K562 (cell line): Measurements from ENCODE around the gene SPAG9. TPM values are rescaled to one million over a fixed set of nuclear protein-coding genes. Genes with fewer than 3 reads are reported as not detected.

Source experiments
- ATAC-seq: fragments of 200-7000 bp; cut with Tn5 transposase; 3 replicates; pipeline ENCODE4 v1.9.1; 2020; ENCODE audit warnings: moderate library complexity
- BruUV-seq: library from RNA; stranded (reverse); fragments of 400-500 nt; replicated peaks from 2 replicates; lab custom pipeline; 2021; lab: Mats Ljungman, UMichigan
- CTCF ChIA-PET: fragments of 300-600 bp; formaldehyde crosslinking; extraction: SDS; loops from one replicate; lab custom pipeline; 2021; ENCODE audit warnings: low intra/inter-chr PET ratio; lab: Yijun Ruan, JAX
- POLR2A ChIA-PET: fragments of 300-600, 350-650 bp; sonication (Branson Sonifier 250); formaldehyde crosslinking; extraction: SDS; loops from one replicate; lab custom pipeline; 2021; ENCODE audit warnings: antibody characterized with exemption, inconsistent platforms; lab: Yijun Ruan, JAX
- DNase-seq, 4 experiments: peaks; one replicate each; pipeline versions ENCODE4 v3.0.0 to v3.0.0-alpha.2; 2011 to 2018; ENCODE audit warnings: low spot score in 3 of 4, mixed read lengths in 3 of 4; ENCODE audit errors: extremely low read depth in 1 of 4
- FAIRE-seq: peaks from 2 replicates; lab custom pipeline; 2011; peaks lifted over from hg19 to GRCh38; lab: Jason Lieb, UNC
- H2AFZ ChIP-seq: 2 replicates; pipeline ENCODE4 v1.6.0; 2011; ENCODE audit warnings: low read depth, low read length, control low read depth, inconsistent platforms
- H3K27ac ChIP-seq: fragments of 200-600 bp; 3 replicates; pipeline ENCODE4 v1.8.0; 2011; ENCODE audit warnings: low read depth, mild to moderate bottlenecking, control low read depth, inconsistent platforms, low read length, moderate library complexity, mixed read lengths; ENCODE audit errors: extremely low read depth
- H3K27me3 ChIP-seq, 2 experiments: fragments of 300-600 bp in 1 of 2; 2 replicates in 1 of 2; 3 replicates in 1 of 2; pipeline versions ENCODE4 v1.6.0 to v1.8.0; 2011; ENCODE audit warnings: inconsistent platforms in 2 of 2, low read length in 2 of 2, mild to moderate bottlenecking in 1 of 2, mixed read lengths in 1 of 2, moderate library complexity in 1 of 2; ENCODE audit not compliant: control insufficient read depth in 2 of 2, insufficient read depth in 2 of 2
- H3K36me3 ChIP-seq: fragments of 300-600 bp; 3 replicates; pipeline ENCODE4 v1.8.0; 2011; ENCODE audit warnings: mild to moderate bottlenecking, low read length, inconsistent platforms; ENCODE audit not compliant: control insufficient read depth, insufficient read depth
- H3K4me1 ChIP-seq, 2 experiments: fragments of 200-600 bp in 1 of 2; replicated peaks in 1 of 2; 2 replicates in 1 of 2; 3 replicates in 1 of 2; pipeline versions ENCODE4 v1.5.1 to v1.8.0; 2011; ENCODE audit warnings: inconsistent platforms in 2 of 2, low read length in 2 of 2, mild to moderate bottlenecking in 1 of 2, mixed read lengths in 1 of 2, moderate library complexity in 1 of 2; ENCODE audit not compliant: control insufficient read depth in 2 of 2, insufficient read depth in 2 of 2
- H3K4me2 ChIP-seq: 2 replicates; pipeline ENCODE4 v1.6.1; 2011; ENCODE audit warnings: low read length, control low read depth, inconsistent platforms, mixed read lengths; ENCODE audit not compliant: insufficient read depth
- H3K4me3 ChIP-seq: fragments of 200-600 bp; sonication (generic), shearing (Covaris generic); 2 replicates; pipeline ENCODE4 v1.5.1; 2016; ENCODE audit warnings: control low read depth, inconsistent platforms
- H3K79me2 ChIP-seq: fragments of 200-600 bp; 3 replicates; pipeline ENCODE4 v1.8.0; 2011; ENCODE audit warnings: low read length, inconsistent platforms; ENCODE audit not compliant: control insufficient read depth, insufficient read depth
- H3K9ac ChIP-seq, 2 experiments: 2 replicates each; pipeline versions ENCODE4 v1.6.0 to v1.6.1; 2011; ENCODE audit warnings: low read depth in 2 of 2, low read length in 2 of 2, control low read depth in 1 of 2, inconsistent platforms in 1 of 2, mild to moderate bottlenecking in 1 of 2, mixed read lengths in 1 of 2; ENCODE audit not compliant: insufficient read depth in 1 of 2
- H3K9me1 ChIP-seq: one replicate; pipeline ENCODE4 v1.6.0; 2011; ENCODE audit warnings: inconsistent platforms, mild to moderate bottlenecking, low read length, moderate library complexity; ENCODE audit not compliant: control insufficient read depth, insufficient read depth
- H3K9me3 ChIP-seq: replicated peaks from 2 replicates; pipeline ENCODE4 v1.5.1; 2011; ENCODE audit warnings: low read depth, low read length, inconsistent platforms; ENCODE audit not compliant: control insufficient read depth, insufficient read depth
- H4K20me1 ChIP-seq: replicated peaks from 2 replicates; pipeline ENCODE4 v1.6.1; 2011; ENCODE audit warnings: low read length, inconsistent platforms, mixed read lengths; ENCODE audit not compliant: control insufficient read depth, insufficient read depth
- BCL6 ChIP-seq: fragments of 250-450 bp; sonication (Bioruptor Pico); IDR thresholded peaks from 2 replicates; pipeline ENCODE4 v1.4.0; 2020
- CHD1 ChIP-seq: fragments of 200-600 bp; sonication (generic); IDR thresholded peaks from one replicate; pipeline ENCODE4 v1.6.1; 2012; ENCODE audit warnings: mild to moderate bottlenecking, moderate library complexity, low read length, inconsistent platforms
- FOXP1 ChIP-seq: sonication (generic); formaldehyde crosslinking; IDR thresholded peaks from 2 replicates; pipeline ENCODE4 v1.8.0; 2022; ENCODE audit warnings: mild to moderate bottlenecking, missing genetic modification reagents
- MTA2 ChIP-seq: fragments of 450-650 bp; IDR thresholded peaks from 2 replicates; pipeline ENCODE4 v1.6.1; 2016; ENCODE audit warnings: low read depth
- MYBL2 ChIP-seq, 2 experiments: fragments of 450-650 bp in 1 of 2; sonication (generic) in 1 of 2; formaldehyde crosslinking in 1 of 2; IDR thresholded peaks; 2 replicates each; pipeline versions ENCODE4 v1.6.1 to v1.8.1; 2017 to 2022; ENCODE audit warnings: borderline replicate concordance in 1 of 2, inconsistent platforms in 1 of 2, low read depth in 1 of 2, mild to moderate bottlenecking in 1 of 2, missing genetic modification reagents in 1 of 2, moderate library complexity in 1 of 2
- NFE2L1 ChIP-seq: fragments of 450-650 bp; IDR thresholded peaks from 2 replicates; pipeline ENCODE4 v1.6.1; 2016; ENCODE audit warnings: missing genetic modification characterization, low read depth, mild to moderate bottlenecking, missing compliant biosample characterization, moderate library complexity, borderline replicate concordance
- NKRF ChIP-seq: fragments of 450-650 bp; IDR thresholded peaks from 2 replicates; pipeline ENCODE4 v1.6.1; 2016; ENCODE audit warnings: borderline replicate concordance
- NR4A1 ChIP-seq, 2 experiments: fragments of 250-450 bp in 1 of 2; fragments of 450-650 bp in 1 of 2; sonication (Bioruptor Pico) in 1 of 2; IDR thresholded peaks; 2 replicates each; pipeline versions ENCODE4 v1.4.0 to v1.6.1; 2016 to 2020; ENCODE audit warnings: mild to moderate bottlenecking in 2 of 2, missing compliant biosample characterization in 1 of 2, missing genetic modification characterization in 1 of 2, moderate library complexity in 1 of 2
- SNIP1 ChIP-seq: fragments of 450-650 bp; IDR thresholded peaks from 2 replicates; pipeline ENCODE4 v1.7.1; 2017; ENCODE audit warnings: low read depth, mild to moderate bottlenecking
- ZBTB7A ChIP-seq: IDR thresholded peaks from 2 replicates; pipeline ENCODE4 v1.6.1; 2011; ENCODE audit warnings: low read depth, mild to moderate bottlenecking, low read length, moderate library complexity, borderline replicate concordance; ENCODE audit not compliant: control insufficient read depth
- ZNF609 ChIP-seq: sonication (generic); formaldehyde crosslinking; IDR thresholded peaks from 2 replicates; pipeline ENCODE4 v1.8.1; 2023; ENCODE audit warnings: missing genetic modification reagents, mild to moderate bottlenecking, borderline replicate concordance
- ZNF76 ChIP-seq: fragments of 250-450 bp; sonication (Bioruptor Pico); IDR thresholded peaks from 2 replicates; pipeline ENCODE4 v1.4.0; 2020; ENCODE audit warnings: mild to moderate bottlenecking, moderate library complexity, borderline replicate concordance
- WGBS: fragments of 100-300 bp; shearing (Covaris generic); methylation state at CpG from one replicate; pipeline ENCODE4 v1.1.6; 2016; ENCODE audit warnings: low coverage, mixed read lengths; ENCODE audit not compliant: insufficient coverage; ENCODE audit errors: missing lambda C conversion rate; 5-methylcytosine and 5-hydroxymethylcytosine counted together
- in situ Hi-C: fragments of 300-500 bp; cut with MboI; formaldehyde crosslinking; loops from 4 replicates; pipeline ENCODE4 v1.15.0; 2018; ENCODE audit warnings: inconsistent platforms, mixed read lengths
- intact Hi-C: fragments of 100-400 bp; cut with micrococcal nuclease; formaldehyde crosslinking; loops from 2 replicates; pipeline ENCODE4 v1.14.2; 2022
- polyA plus RNA-seq, 8 experiments: library from polyadenylated mRNA; depleted of rRNA in 4 of 8; stranded (reverse) in 5 of 8; unstranded in 3 of 8; fragments of >200 nt; fragmentation: Nextera tagmentation in 2 of 8; fragmentation: Illumina TruSeq in 1 of 8; extraction: Ambion mirVana in 2 of 8; extraction: Trizol in 1 of 8; gene quantifications; 2 replicates each; pipeline versions ENCODE4 v1.2.1 to v1.2.3, GENCODE V29; 2011 to 2014; ENCODE audit warnings: inconsistent platforms in 1 of 8, missing spikeins in 1 of 8
- total RNA-seq, 7 experiments: library from RNA; depleted of rRNA in 6 of 7; stranded (reverse); fragments of >200 nt in 6 of 7; fragmentation: Illumina TruSeq in 2 of 7; extraction: Trizol in 2 of 7; gene quantifications; 2 replicates each; pipeline versions ENCODE4 v1.2.1 to v1.2.3, GENCODE V29; 2011 to 2021; ENCODE audit warnings: low replicate concordance in 1 of 7

SPAG9 gene
- total and polyA plus RNA-seq, 9 of the 15 experiments (the other 6 are each of a cell fraction or from before 2014, with no cell fraction given), result 12.2 to 99.2 (median 58.2) TPM

- no peaks in the 10 kb centered on the region for H3K27me3 ChIP-seq
- no peak overlapping the region for H3K9ac ChIP-seq
- no peaks in the 10 kb centered on the region for H4K20me1 ChIP-seq
- no peak overlapping the region for H3K4me3 ChIP-seq
- POLR2A ChIA-PET, result interaction anchor here (0.8 to 1.3 kb wide), 4 partner anchors 9 to 52 kb away, joined by 3 to 4 read pairs (median 4); partner anchors contain the start of gene TOB1
- H3K36me3 ChIP-seq, result no peaks in the 10 kb centered on the region
- no peak overlapping the region for H3K27ac ChIP-seq
- H3K79me2 ChIP-seq, result no peaks in the 10 kb centered on the region
- 56% methylated on average over 14 of the region's 18 CpGs for WGBS
- no peaks in the 10 kb centered on the region for H3K9me1 ChIP-seq
- CTCF ChIA-PET, result no interaction called here
- H3K4me1 ChIP-seq, result peaks cover 0 to 24% of the 10 kb centered on the region in 2 experiments; a peak in 2 of 5 replicates
- intact Hi-C loops (no loop called here), in situ Hi-C loops (no loop called here)
- FAIRE-seq (no peak), DNase-seq (no peak), ATAC-seq (no peak; the same call in 2 of the 3 replicates)
- no peaks in the 10 kb centered on the region for H3K9me3 ChIP-seq
- BruUV-seq, result no TSS peak
- H2AFZ ChIP-seq, result no peak overlapping the region
- H3K4me2 ChIP-seq, result no peak overlapping the region
- TF ChIP-seq SNIP1 (no peak), NR4A1 (CRISPR knock-in tag; IDR thresholded peaks at IDR 0.05) (no peak), NR4A1 (tag; IDR thresholded peaks at IDR 0.05) (no peak), FOXP1 (CRISPR knock-in tag) (no peak), MTA2 (no peak), CHD1 (no peak), NKRF (no peak), NFE2L1 (no peak), ZNF76 (CRISPR knock-in tag) (no peak), ZBTB7A (no peak), MYBL2 (IDR thresholded peaks at IDR 0.05; ENCODE audit: low read depth) (no peak), MYBL2 (CRISPR knock-in tag; IDR thresholded peaks at IDR 0.05; ENCODE audit: borderline replicate concordance) (no peak), BCL6 (CRISPR knock-in tag) (no peak), ZNF609 (CRISPR knock-in tag) (no peak)
Measured at GRCh38 chr17:50916708-50917417, 203.8 kb downstream of the SPAG9 start.
